Caco-2 (cell line): ENCODE data around the gene PARP6. TPM values are rescaled to one million over a fixed set of nuclear protein-coding genes. Genes with fewer than 3 reads are reported as not detected.

Experiments used
- BruUV-seq: library from RNA; stranded (reverse); fragments of 400-500 nt; replicated peaks from 2 replicates; lab custom pipeline; 2021; lab: Mats Ljungman, UMichigan
- CTCF ChIA-PET: fragments of 300-600 bp; sonication (Branson Sonifier 250); formaldehyde crosslinking; loops from one replicate; lab custom pipeline; 2022; ENCODE audit warnings: antibody characterized with exemption; lab: Charles Lee
- POLR2A ChIA-PET: fragments of 300-600 bp; sonication (Branson Sonifier 250); formaldehyde crosslinking; loops from one replicate; lab custom pipeline; 2022; ENCODE audit warnings: antibody characterized with exemption; lab: Charles Lee
- DNase-seq, 2 experiments: peaks; one replicate each; pipeline versions ENCODE4 v3.0.0 to v3.0.0-alpha.2; 2020 to 2022
- H3K27me3 ChIP-seq: replicated peaks from 2 replicates; pipeline ENCODE4 v1.6.0; 2011; ENCODE audit warnings: low read length; ENCODE audit not compliant: control insufficient read depth, insufficient read depth
- H3K36me3 ChIP-seq: 2 replicates; pipeline ENCODE4 v1.5.1; 2011; ENCODE audit warnings: low read length; ENCODE audit not compliant: control insufficient read depth, insufficient read depth
- H3K4me1 ChIP-seq: fragments of 250-450 bp; sonication (Bioruptor Pico); 2 replicates; pipeline ENCODE4 v1.5.1; 2020; ENCODE audit warnings: mild to moderate bottlenecking
- H3K4me3 ChIP-seq: 2 replicates; pipeline ENCODE4 v1.5.1; 2011; ENCODE audit warnings: low read depth, mild to moderate bottlenecking, control low read depth, low read length
- H3K9me3 ChIP-seq: fragments of 250-450 bp; sonication (Bioruptor Pico); 2 replicates; pipeline ENCODE4 v1.5.1; 2020; ENCODE audit warnings: mild to moderate bottlenecking, moderate library complexity
- H3K27ac Mint-ChIP-seq: one replicate; pipeline ENCODE4 v1.8.0; 2022; ENCODE audit warnings: mixed read lengths; ENCODE audit not compliant: unreplicated experiment
- H3K27me3 Mint-ChIP-seq: one replicate; pipeline ENCODE4 v1.8.0; 2022; ENCODE audit warnings: mixed read lengths; ENCODE audit not compliant: insufficient read depth, unreplicated experiment
- H3K36me3 Mint-ChIP-seq: one replicate; pipeline ENCODE4 v1.8.0; 2022; ENCODE audit warnings: mild to moderate bottlenecking, mixed read lengths; ENCODE audit not compliant: insufficient read depth, unreplicated experiment
- H3K4me1 Mint-ChIP-seq: one replicate; pipeline ENCODE4 v1.8.0; 2022; ENCODE audit warnings: low read depth, mixed read lengths; ENCODE audit not compliant: unreplicated experiment
- H3K4me3 Mint-ChIP-seq: one replicate; pipeline ENCODE4 v1.8.0; 2022; ENCODE audit warnings: mild to moderate bottlenecking, moderate library complexity, mixed read lengths; ENCODE audit not compliant: unreplicated experiment
- H3K9me3 Mint-ChIP-seq: one replicate; pipeline ENCODE4 v1.8.0; 2022; ENCODE audit warnings: mixed read lengths; ENCODE audit not compliant: unreplicated experiment
- CTCF ChIP-seq, 2 experiments: fragments of 200-600 bp in 1 of 2; IDR thresholded peaks; 1 replicate in 1 of 2; 2 replicates in 1 of 2; pipeline versions ENCODE4 v1.5.1 to v1.8.0; 2011 to 2022; ENCODE audit warnings: antibody characterized with exemption in 1 of 2, control low read depth in 1 of 2, inconsistent platforms in 1 of 2, low read depth in 1 of 2, low read length in 1 of 2, mild to moderate bottlenecking in 1 of 2, moderate library complexity in 1 of 2; ENCODE audit not compliant: insufficient read depth in 1 of 2, severe bottlenecking in 1 of 2, unreplicated experiment in 1 of 2
- intact Hi-C: fragments of 100-400 bp; cut with micrococcal nuclease; formaldehyde crosslinking; loops from one replicate; pipeline ENCODE4 v1.10.0; 2022; ENCODE audit not compliant: unreplicated experiment
- total RNA-seq: library from RNA; stranded (reverse); gene quantifications from 2 replicates; pipeline ENCODE4 v1.2.3, GENCODE V29; 2022

Gene PARP6
- total RNA-seq, 1 experiment from 2014 or later = 62.2 TPM

- peaks cover 1% of the 10 kb centered on the region; the same call in 1 of the 2 replicates for H3K36me3 ChIP-seq
- Mint-ChIP-seq H3K4me3 (peak overlapping the region; percentile 83), H3K27me3 (no peaks in the 10 kb centered on the region), H3K9me3 (no peaks in the 10 kb centered on the region), H3K4me1 (peaks cover 8% of the 10 kb centered on the region), H3K27ac (peak overlapping the region; percentile 78), H3K36me3 (peaks cover 11% of the 10 kb centered on the region)
- no peak for DNase-seq
- BruUV-seq = no TSS peak
- no peaks in the 10 kb centered on the region for H3K9me3 ChIP-seq
- peaks cover 4% of the 10 kb centered on the region for H3K4me1 ChIP-seq
- intact Hi-C loops = loop anchor here (1.0 kb wide), 1 partner anchor 41 kb away; the partner anchor contains the start of gene PKM
- ChIA-PET CTCF (interaction anchor here (0.6 kb wide), 1 partner anchor 414 kb away, joined by 3 read pairs; the partner anchor contains the start of genes BBS4 and HIGD2B), POLR2A (interaction anchor here (0.6 kb wide), 1 partner anchor 183 kb away, joined by 3 read pairs; no protein-coding TSS in a partner anchor)
- TF ChIP-seq CTCF (IDR thresholded peaks at IDR 0.05; ENCODE audit: insufficient read depth in 1 of 2, low read depth in 1 of 2, low read length in 1 of 2, severe bottlenecking in 1 of 2, unreplicated experiment in 1 of 2) = no peak
- no peaks in the 10 kb centered on the region for H3K27me3 ChIP-seq
- peak overlapping the region; percentile 96 for H3K4me3 ChIP-seq
Measured at GRCh38 chr15:72271895-72272212, 500 bp downstream of the PARP6 start.

GRCh38 chr15:72271221-72271620, 1.1 kb downstream of the PARP6 start:
- BruUV-seq = TSS peak; percentile 47
- peaks cover 11% of the 10 kb centered on the region for H3K36me3 Mint-ChIP-seq

GRCh38 chr15:72269739-72270138, 2.6 kb downstream of the PARP6 start:
- TF ChIP-seq CTCF (IDR thresholded peaks at IDR 0.05; ENCODE audit: insufficient read depth in 1 of 2, low read depth in 1 of 2, low read length in 1 of 2, severe bottlenecking in 1 of 2, unreplicated experiment in 1 of 2) = no peak
- Histone ChIP-seq H3K9me3 (no peaks in the 10 kb centered on the region), H3K4me3 (no peak overlapping the region), H3K27me3 (no peaks in the 10 kb centered on the region), H3K4me1 (peaks cover 4% of the 10 kb centered on the region), H3K36me3 (peaks cover 4% of the 10 kb centered on the region)
- no peak overlapping the region for H3K4me3 Mint-ChIP-seq
- ChIA-PET POLR2A (no interaction called here), CTCF (no interaction called here)
- BruUV-seq = no TSS peak
- H3K36me3 Mint-ChIP-seq = peaks cover 19% of the 10 kb centered on the region
- no peak overlapping the region for H3K27ac Mint-ChIP-seq
- peaks cover 8% of the 10 kb centered on the region for H3K4me1 Mint-ChIP-seq
- no peak for DNase-seq
- H3K27me3 Mint-ChIP-seq = no peaks in the 10 kb centered on the region
- H3K9me3 Mint-ChIP-seq = no peaks in the 10 kb centered on the region
- intact Hi-C loops = no loop called here

More at GRCh38 chr15:72271221-72271620, 1.1 kb downstream of the PARP6 start:
- H3K4me1 ChIP-seq = peaks cover 4% of the 10 kb centered on the region
- ChIA-PET CTCF (interaction anchor here (0.6 kb wide), 1 partner anchor 415 kb away, joined by 3 read pairs; the partner anchor contains the start of genes BBS4 and HIGD2B), POLR2A (interaction anchor here (0.6 kb wide), 1 partner anchor 184 kb away, joined by 3 read pairs; no protein-coding TSS in a partner anchor)
- no peaks in the 10 kb centered on the region for H3K27me3 ChIP-seq
- H3K36me3 ChIP-seq = peaks cover 2% of the 10 kb centered on the region; the same call in 1 of the 2 replicates
- intact Hi-C loops = no loop called here
- H3K4me3 ChIP-seq = peak overlapping the region; percentile 96
- peaks cover 8% of the 10 kb centered on the region for H3K4me1 Mint-ChIP-seq
- H3K27ac Mint-ChIP-seq = peak overlapping the region; percentile 78
- H3K27me3 Mint-ChIP-seq = no peaks in the 10 kb centered on the region
- peak overlapping the region; percentile 83 for H3K4me3 Mint-ChIP-seq
- H3K9me3 Mint-ChIP-seq = no peaks in the 10 kb centered on the region
- no peak for TF ChIP-seq CTCF (IDR thresholded peaks at IDR 0.05; ENCODE audit: insufficient read depth in 1 of 2, low read depth in 1 of 2, low read length in 1 of 2, severe bottlenecking in 1 of 2, unreplicated experiment in 1 of 2)
- DNase-seq = no peak
- H3K9me3 ChIP-seq = no peaks in the 10 kb centered on the region
